Measurements from ENCODE around the gene LRRC23.

LRRC23 gene

GRCh38 chr12:6957151-6957701 is 52.6 kb downstream of the LRRC23 start:
- DNase-seq (ENCODE audit: low read depth): no peak

GRCh38 chr12:6957741-6958608 is 53.4 kb downstream of the LRRC23 start:
- no peak for DNase-seq (ENCODE audit: low read depth)

- no peak for DNase-seq (ENCODE audit: low read depth)
Measured at GRCh38 chr12:6958609-6959057, 54.0 kb downstream of the LRRC23 start.

DNA sequence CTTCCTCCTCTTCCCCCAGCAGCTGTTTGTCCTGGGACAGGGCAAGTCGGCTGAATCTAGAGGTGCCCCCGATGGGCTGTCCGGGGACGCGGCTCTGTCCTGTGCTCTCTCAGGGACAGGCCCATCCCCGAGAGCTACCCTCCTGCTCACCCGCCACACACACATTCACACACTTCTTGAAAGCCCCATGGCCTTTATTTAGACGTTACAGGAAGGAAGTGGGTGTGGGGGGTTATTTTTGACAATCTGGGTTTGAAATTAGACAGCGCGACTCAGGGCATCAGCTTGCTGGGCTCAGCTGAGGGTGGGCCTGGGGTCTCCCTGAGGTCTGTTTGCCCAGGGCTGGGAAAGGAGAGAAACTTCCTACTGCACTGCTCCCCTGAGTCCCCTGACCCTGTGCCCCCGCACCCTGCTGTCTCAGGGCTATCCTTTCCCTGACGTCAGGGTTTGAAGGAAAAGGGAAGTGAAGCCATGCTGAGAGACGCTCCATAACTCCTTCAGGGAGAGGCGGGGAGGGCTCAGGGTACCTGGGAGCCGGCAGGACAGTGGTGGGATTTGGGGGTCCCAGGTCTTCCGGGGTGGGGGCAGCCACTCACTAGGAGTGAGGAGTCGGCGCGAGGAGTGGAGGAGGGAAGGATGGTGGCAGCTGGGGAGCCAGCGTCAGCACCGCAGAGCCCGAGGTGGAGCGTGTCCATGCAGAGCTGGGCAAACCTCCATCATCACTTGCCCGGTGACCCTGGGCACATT is 54.6 kb downstream of the LRRC23 start:
- no peak for DNase-seq (ENCODE audit: low read depth)

DNA sequence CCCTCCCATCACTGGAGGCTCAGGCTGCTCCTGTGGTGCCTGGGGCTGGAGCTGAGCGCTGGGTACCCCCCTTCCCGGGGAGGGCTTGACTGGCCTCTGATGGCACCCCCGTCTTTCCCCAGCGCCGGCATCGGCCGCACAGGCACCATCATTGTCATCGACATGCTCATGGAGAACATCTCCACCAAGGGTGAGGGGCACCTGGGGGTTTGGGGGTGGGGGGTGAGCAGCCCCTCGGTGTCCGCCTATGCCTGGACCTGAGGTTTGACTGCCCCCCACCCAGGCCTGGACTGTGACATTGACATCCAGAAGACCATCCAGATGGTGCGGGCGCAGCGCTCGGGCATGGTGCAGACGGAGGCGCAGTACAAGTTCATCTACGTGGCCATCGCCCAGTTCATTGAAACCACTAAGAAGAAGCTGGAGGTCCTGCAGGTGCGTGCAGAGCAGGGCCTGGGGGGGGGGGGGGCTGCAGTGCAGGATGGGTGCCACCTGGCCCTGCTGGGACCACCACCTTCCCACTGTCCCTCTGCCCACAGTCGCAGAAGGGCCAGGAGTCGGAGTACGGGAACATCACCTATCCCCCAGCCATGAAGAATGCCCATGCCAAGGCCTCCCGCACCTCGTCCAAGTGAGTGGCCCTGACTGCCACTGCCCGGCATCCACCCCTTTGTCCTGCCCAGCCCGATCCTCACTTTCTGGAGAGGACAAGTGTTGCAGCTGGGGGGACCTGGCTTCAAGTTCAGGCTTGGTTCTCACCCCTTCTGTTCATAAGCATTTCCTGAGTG is 55.4 kb downstream of the LRRC23 start:
- DNase-seq (ENCODE audit: low read depth): no peak

DNA sequence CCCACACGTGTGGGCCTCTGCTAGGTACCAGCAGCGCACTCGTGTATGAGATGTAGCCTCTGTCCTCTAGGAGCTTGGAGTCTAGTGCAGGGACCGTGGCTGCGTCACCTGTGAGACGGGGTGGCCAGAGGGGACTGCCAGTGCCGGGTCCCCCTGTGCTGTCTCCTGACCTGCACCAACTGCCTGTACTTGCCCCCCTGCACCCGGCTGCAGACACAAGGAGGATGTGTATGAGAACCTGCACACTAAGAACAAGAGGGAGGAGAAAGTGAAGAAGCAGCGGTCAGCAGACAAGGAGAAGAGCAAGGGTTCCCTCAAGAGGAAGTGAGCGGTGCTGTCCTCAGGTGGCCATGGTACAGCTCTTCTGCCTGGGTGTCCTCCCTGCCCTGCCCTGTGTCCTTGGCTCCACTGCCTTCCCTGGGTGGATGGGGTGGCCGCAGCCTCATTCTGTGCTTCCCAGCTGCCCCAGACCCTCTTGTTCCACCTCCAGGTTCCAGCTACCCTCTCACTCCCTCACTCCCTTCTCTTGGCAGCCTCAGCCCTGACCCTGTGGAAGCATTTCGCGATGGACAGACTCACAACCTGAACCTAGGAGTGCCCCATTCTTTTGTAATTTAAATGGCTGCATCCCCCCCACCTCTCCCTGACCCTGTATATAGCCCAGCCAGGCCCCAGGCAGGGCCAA is 56.1 kb downstream of the LRRC23 start:
- DNase-seq (ENCODE audit: low read depth): no peak

GRCh38 chr12:6961278-6961694 is 56.7 kb downstream of the LRRC23 start:
- DNase-seq (ENCODE audit: low read depth): no peak

DNA sequence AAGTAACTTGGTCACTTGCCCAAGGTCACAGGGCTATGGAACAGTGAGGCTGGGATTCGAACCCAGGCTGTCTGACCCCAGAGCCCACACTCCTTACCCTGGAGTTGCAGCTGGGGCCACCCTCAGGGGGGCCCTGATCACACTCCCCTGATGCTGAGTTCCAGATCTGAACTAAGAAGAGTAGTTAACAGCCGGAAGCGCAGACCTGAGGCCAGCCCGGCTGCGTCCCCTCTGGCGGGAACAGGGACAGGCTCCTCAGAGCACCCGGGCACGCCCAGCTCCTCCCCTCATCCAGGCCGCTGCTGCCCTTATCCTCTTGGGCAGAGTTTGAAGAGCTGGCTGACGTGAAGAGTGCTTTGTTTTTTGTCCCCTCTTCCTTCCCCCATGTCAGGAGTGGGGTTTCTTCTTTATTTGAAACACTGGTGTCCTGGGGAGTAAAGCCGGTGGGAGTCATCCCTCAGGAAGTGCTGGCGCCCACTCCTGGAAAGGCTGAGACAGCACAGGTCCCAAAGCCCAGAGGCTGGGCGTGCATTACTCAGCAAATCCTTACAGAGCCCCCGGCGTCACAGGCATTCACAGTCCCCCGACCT is 57.2 kb downstream of the LRRC23 start:
- peak; percentile 61 for DNase-seq (ENCODE audit: low read depth)

- DNase-seq (ENCODE audit: low read depth): no peak
Measured at GRCh38 chr12:6962285-6963015, 57.8 kb downstream of the LRRC23 start.

DNA sequence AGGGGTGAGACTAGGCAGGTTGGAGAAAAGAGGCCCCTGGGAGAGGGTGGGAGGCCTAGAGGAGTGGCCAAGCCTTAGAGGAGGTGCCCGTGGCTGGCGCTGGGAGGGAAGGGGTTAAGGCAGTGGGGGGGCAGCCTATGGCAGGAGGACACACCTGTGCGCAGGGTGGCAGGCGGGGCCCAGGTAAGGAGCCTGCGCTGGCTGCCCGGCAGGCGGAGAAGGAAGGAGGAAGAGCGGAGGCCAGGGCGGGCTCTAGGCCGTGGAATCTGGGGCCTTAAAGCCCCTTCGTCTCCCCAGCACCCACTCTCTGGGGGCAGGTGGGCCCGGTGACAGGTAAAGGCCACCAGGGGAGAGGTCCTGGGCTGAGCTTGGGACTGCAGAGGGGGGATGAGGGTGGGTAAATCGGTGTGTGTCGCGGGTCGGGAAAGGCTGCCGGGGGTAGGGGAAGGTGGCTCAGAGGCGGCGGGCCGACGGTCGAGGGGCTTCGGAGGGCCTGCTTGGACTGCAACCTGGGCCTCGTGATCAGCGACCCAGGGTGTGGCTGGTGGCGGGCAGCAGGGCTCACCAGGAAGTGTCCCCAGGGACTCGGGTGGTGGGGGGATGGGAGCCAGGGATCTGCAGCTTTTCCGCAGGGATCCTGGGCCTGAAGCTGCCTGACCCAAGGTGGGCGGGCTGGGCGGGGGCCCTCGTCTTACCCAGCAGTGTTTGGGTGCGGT is 58.6 kb downstream of the LRRC23 start:
- DNase-seq (ENCODE audit: low read depth): no peak
